COLO668 (cell line): ENCODE data around the gene ZNF280C.
"Not testable (repeated sequence)": the region's sequence is repeated elsewhere in the genome, so short reads cannot be mapped to it uniquely, and the experiment has no call there.

Source experiments
- DNase-seq: peaks from one replicate; lab custom pipeline; 2025; ENCODE audit not compliant: unreplicated experiment; lab: John Stamatoyannopoulos, UW

Gene ZNF280C

GRCh38 chrX:130261296-130261893 lies 7.3 kb downstream of the ZNF280C start:
- no peak for DNase-seq

DNA sequence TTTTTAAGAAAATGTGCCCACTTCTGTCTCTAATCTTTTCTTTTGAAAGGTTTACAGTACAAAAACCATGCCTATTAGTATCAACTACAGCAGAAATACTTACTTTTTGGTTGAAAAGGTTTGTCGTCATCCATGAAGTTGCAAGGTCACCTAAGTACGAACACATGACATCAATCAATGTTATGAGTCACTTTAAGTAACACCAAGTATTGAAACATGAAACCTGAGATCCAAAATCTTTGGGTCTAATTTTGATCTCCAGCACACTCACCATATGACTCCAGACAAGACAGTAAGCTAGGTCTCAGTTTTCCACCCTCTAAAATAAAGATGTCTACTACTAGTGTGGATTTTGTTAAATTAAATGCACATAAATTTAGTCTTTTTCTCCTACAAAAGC lies 8.4 kb downstream of the ZNF280C start:
- DNase-seq, result no peak

DNA sequence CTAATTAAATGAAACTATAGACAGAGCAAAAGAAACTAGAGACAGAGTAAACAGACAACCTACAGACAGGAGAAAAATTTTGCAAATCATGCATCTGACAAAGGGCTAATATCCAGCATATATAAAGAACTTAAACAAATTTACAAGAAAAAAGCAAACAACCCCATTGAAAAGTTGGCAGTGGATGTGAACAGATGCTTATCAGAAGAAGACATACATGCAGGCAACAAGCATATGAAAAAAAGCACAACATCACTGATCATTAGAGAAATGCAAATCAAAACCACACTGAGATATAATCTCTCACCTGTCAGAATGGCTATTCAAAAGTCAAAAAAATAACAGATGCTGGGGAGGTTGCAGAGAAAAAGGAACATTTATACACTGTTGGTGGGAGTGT lies 14.8 kb downstream of the ZNF280C start:
- DNase-seq, result no peak

GRCh38 chrX:130251671-130252070 lies 17.0 kb downstream of the ZNF280C start:
- DNase-seq, result no peak

DNA sequence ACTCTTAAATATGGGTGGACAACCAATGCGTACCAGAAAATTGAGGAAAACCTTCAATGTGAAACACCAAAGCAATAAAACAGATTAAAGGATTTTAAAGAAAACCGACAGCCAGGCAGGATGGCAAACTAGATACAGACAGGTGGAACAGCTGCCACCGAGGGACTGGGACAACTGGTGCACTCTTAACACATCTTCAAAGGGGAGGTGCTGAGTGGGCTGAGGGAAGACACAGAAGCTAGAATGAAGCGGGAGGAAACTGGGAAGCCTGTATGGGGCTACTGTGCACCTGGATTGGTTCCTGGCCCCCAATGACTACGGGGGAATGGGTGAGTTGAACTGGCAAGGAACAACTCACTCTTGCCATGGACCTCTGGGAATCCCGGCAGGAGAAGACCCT lies 20.7 kb downstream of the ZNF280C start:
- DNase-seq, result no peak

- no peak for DNase-seq
Measured at GRCh38 chrX:130246084-130246483, 22.6 kb downstream of the ZNF280C start.

DNA sequence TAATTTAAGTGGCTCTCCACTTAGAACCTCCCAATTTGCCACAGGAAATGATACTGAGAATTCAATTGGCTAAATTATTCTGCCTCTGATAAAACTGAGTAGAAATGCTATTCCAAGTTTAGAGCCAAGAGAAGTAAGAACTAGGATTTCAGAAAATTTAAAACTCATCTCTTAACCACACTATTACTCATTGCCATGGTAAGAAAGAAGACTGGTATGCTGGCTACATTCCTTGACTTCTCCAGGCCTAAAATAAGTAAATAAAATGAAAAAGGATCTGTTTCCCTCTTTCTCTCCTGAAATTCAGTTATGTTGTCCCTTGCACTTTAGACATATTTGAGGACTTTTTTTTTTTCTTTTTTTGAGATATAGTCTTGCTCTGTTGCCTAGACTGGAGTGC lies 23.3 kb downstream of the ZNF280C start:
- no peak for DNase-seq

- DNase-seq, result not testable (repeated sequence)
Measured at GRCh38 chrX:130231184-130231583, 37.5 kb downstream of the ZNF280C start.

- DNase-seq, result no peak
Measured at GRCh38 chrX:130228871-130229270, 39.8 kb downstream of the ZNF280C start.

- no peak for DNase-seq
Measured at GRCh38 chrX:130224810-130225209, 43.9 kb downstream of the ZNF280C start.

DNA sequence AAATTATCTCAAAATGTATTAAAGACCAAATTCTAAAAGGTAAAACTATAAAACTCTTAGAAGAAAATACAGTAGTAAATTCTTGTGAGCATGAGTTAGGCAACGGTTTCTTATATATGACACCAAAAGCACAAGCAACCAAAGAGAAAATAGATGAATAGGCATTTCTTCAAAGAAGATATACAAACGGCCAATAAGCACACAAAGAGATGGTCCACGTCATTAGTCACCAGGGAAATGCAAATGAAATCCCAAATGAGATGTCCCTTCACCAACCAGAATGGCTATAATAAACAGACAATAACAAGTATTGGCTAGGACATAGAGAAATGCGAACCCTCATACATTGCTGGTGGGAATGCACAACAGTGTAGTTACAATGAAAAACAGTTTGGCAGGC lies 52.4 kb downstream of the ZNF280C start:
- DNase-seq, result no peak

GRCh38 chrX:130213376-130213775 lies 55.3 kb downstream of the ZNF280C start:
- DNase-seq, result no peak

DNA sequence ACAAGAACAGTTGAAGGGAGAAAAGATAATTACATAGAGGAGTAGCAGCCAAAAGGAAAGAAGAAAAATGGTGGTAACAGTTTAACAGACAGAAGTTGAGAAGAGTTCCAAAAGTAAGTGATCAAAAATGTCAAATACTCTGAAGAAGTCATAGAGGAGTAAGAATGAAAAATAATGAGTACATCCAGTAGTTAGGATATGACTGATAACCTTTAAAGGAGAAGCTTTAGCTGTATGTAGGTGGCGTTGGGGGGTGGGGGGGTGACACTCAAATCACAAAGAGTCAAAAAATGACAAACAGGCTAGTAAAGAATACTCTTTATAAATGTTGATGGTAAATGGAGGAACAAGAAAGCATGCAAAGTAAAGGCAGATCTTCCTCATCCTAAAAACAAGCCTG lies 56.3 kb downstream of the ZNF280C start:
- no peak for DNase-seq

DNA sequence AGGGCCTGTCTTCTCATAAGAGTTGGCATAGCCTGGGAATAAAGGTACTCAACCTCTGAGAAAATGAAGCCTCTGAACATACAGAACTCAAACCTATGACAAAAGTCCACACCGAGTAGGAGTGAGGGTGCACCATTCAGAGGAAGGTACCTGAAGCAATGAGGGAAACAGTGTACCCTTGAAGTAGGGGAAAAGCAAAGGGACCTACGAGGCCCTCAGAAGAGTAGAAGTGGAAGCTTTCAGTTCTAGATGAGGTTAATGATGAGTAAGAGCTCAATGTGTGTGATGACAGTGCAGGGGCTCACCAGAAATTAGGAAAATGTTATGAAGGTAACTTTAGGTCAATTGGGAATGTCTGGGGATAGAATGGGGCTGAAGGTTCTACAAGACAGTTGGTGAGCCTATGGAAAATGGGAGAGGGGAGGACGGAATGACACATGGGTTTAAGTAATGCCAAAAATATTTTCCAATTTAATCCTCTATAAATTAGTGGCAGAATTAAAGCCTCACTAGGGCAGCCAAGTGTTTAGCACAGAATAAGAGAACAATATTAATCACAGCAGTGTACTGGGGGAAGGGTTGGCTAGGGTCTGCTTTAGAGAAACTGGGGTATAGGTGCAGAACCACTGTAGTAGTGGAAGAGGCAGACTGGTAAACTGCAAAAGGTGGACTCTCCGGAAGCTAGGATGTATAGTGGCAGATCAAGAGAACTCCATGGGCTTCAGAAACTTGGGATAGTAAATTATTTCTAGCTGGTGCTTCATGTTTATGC lies 57.1 kb downstream of the ZNF280C start:
- DNase-seq, result no peak

- DNase-seq, result no peak
Measured at GRCh38 chrX:130204647-130205046, 64.1 kb downstream of the ZNF280C start.

- DNase-seq, result no peak
Measured at GRCh38 chrX:130197464-130197863, 71.2 kb downstream of the ZNF280C start.

DNA sequence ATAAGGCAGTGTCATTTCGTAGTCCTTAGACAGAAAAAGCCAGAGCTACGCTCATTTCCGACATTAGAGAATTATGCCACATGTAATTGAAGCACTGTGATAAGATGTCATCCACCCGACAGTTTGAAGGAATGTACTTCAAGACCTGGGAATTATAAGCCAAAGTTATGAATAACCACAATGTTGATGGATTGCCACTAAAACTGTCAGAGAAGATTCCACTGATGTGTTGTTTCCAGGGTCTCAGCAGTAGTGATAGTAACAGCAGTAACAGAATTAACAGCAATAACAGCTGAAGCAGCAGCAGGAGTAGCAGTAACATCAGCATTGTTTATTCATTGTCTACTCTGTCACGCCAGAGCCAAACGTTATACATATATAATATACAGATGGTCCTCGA lies 72.2 kb downstream of the ZNF280C start:
- DNase-seq, result no peak

- no peak for DNase-seq
Measured at GRCh38 chrX:130190801-130191200, 77.9 kb downstream of the ZNF280C start.

DNA sequence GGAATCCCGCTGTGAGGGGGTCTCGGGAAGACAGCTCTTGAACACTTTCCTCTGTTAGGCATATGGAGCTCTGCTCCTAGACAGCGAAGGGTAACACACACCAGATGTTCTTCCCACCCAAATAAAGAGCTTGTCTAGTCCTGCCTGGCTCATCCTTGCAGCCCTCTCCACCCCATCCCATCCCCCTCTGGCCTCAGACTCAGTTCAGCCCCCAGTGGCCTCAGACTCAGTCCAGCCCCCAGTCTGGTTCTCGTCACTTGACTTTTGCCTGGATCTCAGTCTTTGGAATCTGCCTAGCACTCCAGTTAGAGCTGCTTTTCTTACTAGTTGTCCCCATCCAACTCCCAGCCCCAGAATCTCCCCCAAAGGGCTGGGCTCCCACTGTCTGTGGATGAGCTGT lies 82.0 kb downstream of the ZNF280C start:
- DNase-seq, result no peak

- DNase-seq, result no peak
Measured at GRCh38 chrX:130184857-130185256, 83.8 kb downstream of the ZNF280C start.

GRCh38 chrX:130184168-130184567 lies 84.5 kb downstream of the ZNF280C start:
- DNase-seq, result no peak

DNA sequence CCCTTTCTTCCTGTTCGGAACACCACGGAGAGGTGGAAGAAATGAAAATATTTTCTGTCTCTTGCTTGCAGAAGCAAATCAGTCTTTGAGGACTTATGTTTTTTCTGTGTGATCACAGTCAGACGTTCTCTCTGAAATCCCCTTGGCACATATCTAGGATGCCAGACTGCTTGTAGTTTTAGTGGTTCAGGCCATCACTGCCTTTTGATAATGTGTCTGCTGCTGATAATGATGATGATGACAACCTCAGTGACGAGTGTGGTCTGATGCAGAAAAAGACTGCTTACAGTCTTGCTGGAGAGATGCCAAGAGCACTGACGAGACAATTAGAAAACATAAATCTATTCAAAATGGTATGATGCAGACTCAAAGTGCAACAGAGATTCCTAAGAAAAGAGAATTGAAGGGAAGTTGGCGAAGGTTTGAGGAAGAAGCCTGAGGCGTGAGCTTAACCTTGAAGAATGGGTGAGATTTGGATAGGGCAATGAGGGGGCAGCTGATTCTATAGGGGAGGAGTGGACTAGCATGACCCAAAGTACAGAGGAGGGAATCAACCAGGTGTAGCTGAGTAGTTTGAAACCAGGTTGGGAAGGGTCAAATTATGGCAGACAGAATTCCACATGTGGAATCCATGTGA lies 89.0 kb downstream of the ZNF280C start:
- DNase-seq, result no peak
